ENCODE results near the gene AUP1. TPM values are rescaled to one million over a fixed set of nuclear protein-coding genes. Genes with fewer than 3 reads are reported as not detected.
A peak's percentile ranks its signal among the peaks of the same experiment; 100 is the strongest.

AUP1 gene
- total and polyA plus RNA-seq, 9 of the 15 experiments (the other 6 are each of a cell fraction or from before 2014, with no cell fraction given): 70.7 to 245 (median 165) TPM

- TF ChIP-seq ZBTB11 (CRISPR knock-in tag; IDR thresholded peaks at IDR 0.05) (peak in 1 of 3 experiments; percentile 48; a peak in 1 of 6 replicates), POLR2G (IDR thresholded peaks at IDR 0.05; ENCODE audit: low read depth, low read length) (peak; percentile 82), NCOA6 (IDR thresholded peaks at IDR 0.05) (no peak), TBL1XR1 (IDR thresholded peaks at IDR 0.05; ENCODE audit: low read length in 2 of 2) (peak in 1 of 2 experiments; percentile 30; a peak in 2 of 4 replicates), ETV5 (CRISPR knock-in tag; IDR thresholded peaks at IDR 0.05; ENCODE audit: low read depth) (peak; percentile 67), ADNP (tag; IDR thresholded peaks at IDR 0.05) (no peak), ZBTB26 (CRISPR knock-in tag; IDR thresholded peaks at IDR 0.05) (no peak), ZNF395 (CRISPR knock-in tag; IDR thresholded peaks at IDR 0.05) (peak; percentile 89), KAT2B (IDR thresholded peaks at IDR 0.05; ENCODE audit: low read depth, low read length) (no peak), ZNF224 (CRISPR knock-in tag; IDR thresholded peaks at IDR 0.05) (no peak), ZBTB9 (CRISPR knock-in tag; IDR thresholded peaks at IDR 0.05) (no peak; the same call in 1 of the 2 replicates), ZNF133 (CRISPR knock-in tag; IDR thresholded peaks at IDR 0.05) (no peak), HMGXB4 (CRISPR knock-in tag; IDR thresholded peaks at IDR 0.05) (peak; percentile 63; the same call in 1 of the 2 replicates), ZNF449 (CRISPR knock-in tag; IDR thresholded peaks at IDR 0.05) (no peak), U2AF1 (optimal IDR thresholded peaks at IDR 0.05; ENCODE audit: low read depth, low read length) (no peak)
Observed at GRCh38 chr2:74507145-74507925, 22.2 kb downstream of the AUP1 start, which contains the start of gene PCGF1 (continued).

Data from K562 (cell line).